SK-N-SH (cell line): ENCODE measurements around the gene GCA. TPM values are rescaled to one million over a fixed set of nuclear protein-coding genes. Genes with fewer than 3 reads are reported as not detected.

Source experiments
- CTCF ChIA-PET: fragments of 300-600, 350-600 bp; formaldehyde crosslinking; extraction: SDS; loops from one replicate; lab custom pipeline; 2021; lab: Yijun Ruan, JAX
- POLR2A ChIA-PET: fragments of 350-600 bp; sonication (Branson Sonifier 250); formaldehyde crosslinking; extraction: SDS; loops from one replicate; lab custom pipeline; 2020; ENCODE audit warnings: antibody characterized with exemption, inconsistent platforms; lab: Yijun Ruan, JAX
- DNase-seq: peaks from one replicate; pipeline ENCODE4 v3.0.0; 2012
- H2AFZ ChIP-seq: fragments of 200-600 bp; sonication (generic); 2 replicates; pipeline ENCODE4 v1.8.1; 2016; ENCODE audit warnings: antibody characterized with exemption, mild to moderate bottlenecking, low read depth
- H3F3A ChIP-seq: fragments of 200-600 bp; sonication (generic); replicated peaks from 2 replicates; pipeline ENCODE3; 2016; ENCODE audit warnings: antibody characterized with exemption, mild to moderate bottlenecking; ENCODE audit not compliant: insufficient read depth
- H3K27ac ChIP-seq, 2 experiments: fragments of 200-500 bp in 1 of 2; fragments of 200-600 bp in 1 of 2; sonication (Bioruptor generic) in 1 of 2; sonication (generic), shearing (Covaris generic) in 1 of 2; 2 replicates each; pipeline versions ENCODE4 v1.5.1 to v1.6.1; 2014 to 2016; ENCODE audit warnings: low read depth in 2 of 2, inconsistent platforms in 1 of 2, low read length in 1 of 2, mild to moderate bottlenecking in 1 of 2, mixed read lengths in 1 of 2
- H3K27me3 ChIP-seq: fragments of 200-600 bp; sonication (generic), shearing (Covaris generic); 2 replicates; pipeline ENCODE4 v1.6.1; 2016; ENCODE audit warnings: mixed run types; ENCODE audit not compliant: insufficient read depth
- H3K36me3 ChIP-seq, 2 experiments: fragments of 200-500 bp in 1 of 2; fragments of 200-600 bp in 1 of 2; sonication (Bioruptor generic) in 1 of 2; sonication (generic) in 1 of 2; replicated peaks in 1 of 2; 2 replicates each; pipeline versions ENCODE3 to v1.5.1; 2014 to 2016; ENCODE audit warnings: low read length in 1 of 2, mild to moderate bottlenecking in 1 of 2; ENCODE audit not compliant: insufficient read depth in 2 of 2, control insufficient read depth in 1 of 2
- H3K4me1 ChIP-seq, 2 experiments: fragments of 200-500 bp in 1 of 2; fragments of 200-600 bp in 1 of 2; sonication (Bioruptor generic) in 1 of 2; sonication (generic), shearing (Covaris generic) in 1 of 2; 2 replicates each; pipeline versions ENCODE4 v1.5.1 to v1.6.1; 2014 to 2016; ENCODE audit warnings: low read depth in 1 of 2, low read length in 1 of 2, mixed run types in 1 of 2; ENCODE audit not compliant: insufficient read depth in 2 of 2, control insufficient read depth in 1 of 2
- H3K4me2 ChIP-seq: fragments of 200-600 bp; sonication (generic), shearing (Covaris generic); 2 replicates; pipeline ENCODE4 v1.6.1; 2017; ENCODE audit warnings: mixed run types
- H3K4me3 ChIP-seq, 2 experiments: fragments of 200-500 bp in 1 of 2; fragments of 200-600 bp in 1 of 2; sonication (Bioruptor generic) in 1 of 2; sonication (generic), shearing (Covaris generic) in 1 of 2; 2 replicates each; pipeline versions ENCODE4 v1.5.1 to v1.8.1; 2014 to 2016; ENCODE audit warnings: low read depth in 2 of 2, inconsistent platforms in 1 of 2, low read length in 1 of 2, mild to moderate bottlenecking in 1 of 2, mixed read lengths in 1 of 2, moderate library complexity in 1 of 2
- H3K79me2 ChIP-seq: fragments of 200-600 bp; sonication (generic); 2 replicates; pipeline ENCODE4 v1.8.1; 2017; ENCODE audit warnings: mild to moderate bottlenecking; ENCODE audit not compliant: insufficient read depth
- H3K9ac ChIP-seq: fragments of 200-600 bp; sonication (generic); 2 replicates; pipeline ENCODE4 v1.6.1; 2017; ENCODE audit warnings: mixed run types
- H3K9me2 ChIP-seq: fragments of 200-600 bp; sonication (generic); 2 replicates; pipeline ENCODE4 v1.6.1; 2017; ENCODE audit warnings: mixed run types
- H3K9me3 ChIP-seq: fragments of 200-600 bp; sonication (generic); 2 replicates; pipeline ENCODE4 v1.6.1; 2017; ENCODE audit warnings: mixed run types, mild to moderate bottlenecking, moderate library complexity
- H4K20me1 ChIP-seq: fragments of 200-600 bp; sonication (generic); 2 replicates; pipeline ENCODE4 v1.6.1; 2017; ENCODE audit warnings: mild to moderate bottlenecking, mixed run types; ENCODE audit not compliant: insufficient read depth
- CHD2 ChIP-seq: fragments of 150-350 bp; IDR thresholded peaks from 2 replicates; pipeline ENCODE4 v1.6.1; 2018; ENCODE audit warnings: low read length; ENCODE audit not compliant: partially characterized antibody
- ELF1 ChIP-seq: IDR thresholded peaks from 2 replicates; pipeline ENCODE4 v1.4.0; 2012
- EZH2phosphoT487 ChIP-seq: fragments of 200-600 bp; sonication (generic); IDR thresholded peaks from 2 replicates; pipeline ENCODE4 v1.6.1; 2017; ENCODE audit warnings: low read depth, mixed run types, mild to moderate bottlenecking, antibody characterized with exemption, moderate library complexity, borderline replicate concordance
- FOXM1 ChIP-seq: IDR thresholded peaks from 2 replicates; pipeline ENCODE4 v1.4.0; 2012; ENCODE audit warnings: low read depth, mild to moderate bottlenecking
- GABPA ChIP-seq: IDR thresholded peaks from 2 replicates; pipeline ENCODE4 v1.4.0; 2012; ENCODE audit warnings: low read depth, mild to moderate bottlenecking
- JUND ChIP-seq: IDR thresholded peaks from 2 replicates; pipeline ENCODE4 v1.4.0; 2012
- NRF1 ChIP-seq: IDR thresholded peaks from 2 replicates; pipeline ENCODE4 v1.6.1; 2012; ENCODE audit warnings: low read depth, mild to moderate bottlenecking, low read length
- RAD21 ChIP-seq: IDR thresholded peaks from 2 replicates; pipeline ENCODE4 v1.6.1; 2012; ENCODE audit warnings: mild to moderate bottlenecking, low read length
- RXRA ChIP-seq: IDR thresholded peaks from 2 replicates; pipeline ENCODE4 v1.4.0; 2012; ENCODE audit warnings: low read depth, mild to moderate bottlenecking, borderline replicate concordance
- SIN3A ChIP-seq: IDR thresholded peaks from 2 replicates; pipeline ENCODE4 v1.6.1; 2012; ENCODE audit warnings: low read depth, mild to moderate bottlenecking, low read length, moderate library complexity, borderline replicate concordance
- SMC3 ChIP-seq: IDR thresholded peaks from 2 replicates; pipeline ENCODE4 v1.6.1; 2012; ENCODE audit warnings: low read depth, low read length, improper control_type of control experiment
- TAF1 ChIP-seq: IDR thresholded peaks from 2 replicates; pipeline ENCODE4 v1.6.1; 2012; ENCODE audit warnings: low read depth, mild to moderate bottlenecking, low read length, moderate library complexity, borderline replicate concordance
- TEAD4 ChIP-seq: IDR thresholded peaks from 2 replicates; pipeline ENCODE4 v1.4.0; 2012; ENCODE audit warnings: mild to moderate bottlenecking, borderline replicate concordance; ENCODE audit not compliant: insufficient read depth
- YY1 ChIP-seq: IDR thresholded peaks from 2 replicates; pipeline ENCODE4 v1.4.0; 2012; ENCODE audit warnings: low read depth, mild to moderate bottlenecking
- WGBS: methylation state at CpG from one replicate; pipeline ENCODE4 v1.1.6; 2017; ENCODE audit warnings: low lambda C conversion rate; 5-methylcytosine and 5-hydroxymethylcytosine counted together
- polyA plus RNA-seq, 3 experiments: library from polyadenylated mRNA; depleted of rRNA; stranded (reverse); fragments of >200 nt; gene quantifications; 2 replicates each; pipeline ENCODE4 v1.2.3, GENCODE V29; 2012
- TF ChIP-seq, protein P1 (sequence below): fragments of 200-600 bp; sonication (generic); IDR thresholded peaks from 2 replicates; pipeline ENCODE4 v1.6.1; 2017; ENCODE audit warnings: antibody characterized with exemption, mild to moderate bottlenecking, moderate library complexity
- TF ChIP-seq, protein P2 (sequence below): IDR thresholded peaks from 2 replicates; pipeline ENCODE4 v1.4.0; 2012; ENCODE audit warnings: low read depth

GCA gene
- polyA plus RNA-seq, 1 of the 3 experiments (the other 2 are of a cell fraction) = 12.2 TPM

DNA sequence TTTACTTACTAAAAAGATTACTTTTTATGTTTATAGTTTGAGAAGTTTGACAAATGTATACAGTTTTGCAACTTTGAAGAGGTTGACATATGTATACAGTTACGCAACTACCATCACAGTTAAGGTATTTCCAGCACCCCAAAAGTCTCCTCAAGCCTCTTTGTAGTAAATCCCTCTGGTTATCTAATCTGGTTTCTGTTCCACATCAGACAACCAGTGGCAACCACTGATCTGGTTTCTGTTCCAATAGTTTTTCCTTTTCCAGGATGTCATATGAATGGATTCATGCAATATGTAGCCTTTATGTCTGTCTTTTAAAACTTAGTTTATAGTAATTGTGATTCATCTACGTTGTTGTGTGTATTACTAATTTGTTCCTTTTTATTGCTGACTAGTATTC, 48.9 kb upstream of the GCA start (continued):
- TF ChIP-seq TAF1 = no peak
- TF ChIP-seq GABPA = no peak
- TF ChIP-seq RXRA = no peak
- no peak for TF ChIP-seq TEAD4
- TF ChIP-seq JUND = no peak
- TF ChIP-seq EZH2phosphoT487 = no peak
- no peak for TF ChIP-seq YY1

DNA sequence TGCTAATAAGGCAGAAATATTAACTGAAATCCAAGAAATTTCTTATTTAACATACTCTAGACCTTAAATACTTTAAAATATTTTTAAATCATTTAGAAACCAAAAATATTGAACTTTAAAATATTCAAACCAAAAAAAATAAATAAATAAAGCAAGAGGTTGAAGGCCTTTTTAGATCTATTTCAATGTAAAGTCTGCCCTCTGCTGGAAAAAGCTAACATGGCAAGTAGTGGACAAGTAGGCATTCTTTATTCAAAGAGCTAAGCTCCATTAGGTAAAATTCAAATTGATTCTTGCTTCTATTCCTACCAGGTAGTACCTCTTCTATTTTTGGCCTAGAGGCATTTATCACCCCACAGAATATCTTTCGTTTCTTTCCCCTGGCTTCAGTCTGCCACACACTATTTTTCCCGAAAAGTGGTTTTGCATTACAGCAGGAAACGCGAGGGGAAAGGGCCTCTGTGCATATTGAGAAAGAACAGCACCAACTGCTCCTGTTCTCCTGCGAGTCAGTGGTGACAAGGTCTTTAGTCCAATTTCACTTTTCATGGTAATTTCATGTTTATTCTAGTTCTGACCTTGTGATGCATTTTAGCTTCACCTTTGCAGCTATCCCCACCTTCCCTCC, 45.9 kb upstream of the GCA start:
- peaks cover 0 to 7% of the 10 kb centered on the region in 2 experiments; a peak in 2 of 4 replicates for H3K4me1 ChIP-seq
- no peak overlapping the region for H3K9ac ChIP-seq
- H3K4me3 ChIP-seq = no peak overlapping the region; a peak in 1 of 4 replicates
- no peaks in the 10 kb centered on the region for H4K20me1 ChIP-seq
- peak; percentile 32 for DNase-seq
- H3K27me3 ChIP-seq = no peaks in the 10 kb centered on the region
- H3K9me2 ChIP-seq = no peaks in the 10 kb centered on the region
- ChIA-PET CTCF (interaction anchor here (0.6 to 9.4 kb wide), 43 partner anchors 8 to 1047 kb away, joined by 3 to 104 read pairs (median 4); partner anchors contain the start of gene IFIH1), POLR2A (no interaction called here)
- H3K27ac ChIP-seq = no peak overlapping the region
- H3K79me2 ChIP-seq = no peaks in the 10 kb centered on the region
- no peaks in the 10 kb centered on the region for H3K9me3 ChIP-seq
- no peak overlapping the region for H2AFZ ChIP-seq
- 60% methylated on average over 5 of the region's 5 CpGs for WGBS
- H3K36me3 ChIP-seq = no peaks in the 10 kb centered on the region
- H3F3A ChIP-seq = peaks cover 7% of the 10 kb centered on the region
- TF ChIP-seq, protein P1, sequence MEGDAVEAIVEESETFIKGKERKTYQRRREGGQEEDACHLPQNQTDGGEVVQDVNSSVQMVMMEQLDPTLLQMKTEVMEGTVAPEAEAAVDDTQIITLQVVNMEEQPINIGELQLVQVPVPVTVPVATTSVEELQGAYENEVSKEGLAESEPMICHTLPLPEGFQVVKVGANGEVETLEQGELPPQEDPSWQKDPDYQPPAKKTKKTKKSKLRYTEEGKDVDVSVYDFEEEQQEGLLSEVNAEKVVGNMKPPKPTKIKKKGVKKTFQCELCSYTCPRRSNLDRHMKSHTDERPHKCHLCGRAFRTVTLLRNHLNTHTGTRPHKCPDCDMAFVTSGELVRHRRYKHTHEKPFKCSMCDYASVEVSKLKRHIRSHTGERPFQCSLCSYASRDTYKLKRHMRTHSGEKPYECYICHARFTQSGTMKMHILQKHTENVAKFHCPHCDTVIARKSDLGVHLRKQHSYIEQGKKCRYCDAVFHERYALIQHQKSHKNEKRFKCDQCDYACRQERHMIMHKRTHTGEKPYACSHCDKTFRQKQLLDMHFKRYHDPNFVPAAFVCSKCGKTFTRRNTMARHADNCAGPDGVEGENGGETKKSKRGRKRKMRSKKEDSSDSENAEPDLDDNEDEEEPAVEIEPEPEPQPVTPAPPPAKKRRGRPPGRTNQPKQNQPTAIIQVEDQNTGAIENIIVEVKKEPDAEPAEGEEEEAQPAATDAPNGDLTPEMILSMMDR = peak; percentile 86
- TF ChIP-seq SMC3 = peak; percentile 64
- peak; percentile 85 for TF ChIP-seq RAD21
- TF ChIP-seq FOXM1 = no peak
- no peak for TF ChIP-seq GABPA
- TF ChIP-seq NRF1 = no peak
- TF ChIP-seq, protein P2, sequence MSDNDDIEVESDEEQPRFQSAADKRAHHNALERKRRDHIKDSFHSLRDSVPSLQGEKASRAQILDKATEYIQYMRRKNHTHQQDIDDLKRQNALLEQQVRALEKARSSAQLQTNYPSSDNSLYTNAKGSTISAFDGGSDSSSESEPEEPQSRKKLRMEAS = no peak
- H3K4me2 ChIP-seq = no peak overlapping the region

DNA sequence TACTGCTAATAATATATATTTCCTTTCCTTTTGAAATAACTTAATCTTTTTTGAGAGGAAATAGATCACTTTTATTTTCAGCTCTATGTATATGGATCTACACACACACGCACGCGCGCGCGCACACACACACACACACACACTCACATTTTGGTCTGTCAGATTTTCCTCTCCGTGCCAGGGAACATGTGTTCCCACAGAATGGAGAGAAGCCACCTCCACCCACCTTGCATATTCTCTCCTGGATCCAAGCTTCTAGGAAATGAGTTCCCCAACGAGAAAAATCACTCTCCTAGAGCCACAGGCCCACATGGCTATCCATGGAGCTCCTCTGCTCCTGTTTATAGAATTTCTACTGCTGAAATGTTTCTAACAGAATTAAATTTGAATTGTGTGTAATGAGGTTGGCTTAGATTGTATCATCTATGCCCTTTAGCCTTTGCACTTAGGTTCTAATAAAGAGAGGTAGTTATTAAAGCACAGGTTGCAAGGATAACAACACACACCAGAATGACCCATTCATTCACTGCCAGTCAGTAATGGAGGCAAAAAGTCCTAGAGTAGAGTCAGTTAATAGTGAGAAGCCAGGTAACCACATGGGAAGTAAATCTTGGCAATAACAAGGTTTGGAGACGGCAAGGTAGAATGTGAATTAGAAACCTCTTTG, 45.1 kb upstream of the GCA start:
- H2AFZ ChIP-seq = no peak overlapping the region
- ChIA-PET CTCF (interaction anchor here (0.6 to 9.4 kb wide), 33 partner anchors 7 to 712 kb away, joined by 3 to 104 read pairs (median 4); partner anchors contain the start of gene IFIH1), POLR2A (no interaction called here)
- no peaks in the 10 kb centered on the region for H3K36me3 ChIP-seq
- no peaks in the 10 kb centered on the region for H3K79me2 ChIP-seq
- no peaks in the 10 kb centered on the region for H3K9me2 ChIP-seq
- H3K27me3 ChIP-seq = no peaks in the 10 kb centered on the region
- no peaks in the 10 kb centered on the region for H4K20me1 ChIP-seq
- TF ChIP-seq, protein P2 = no peak
- no peak for TF ChIP-seq TEAD4
- no peak for TF ChIP-seq SIN3A
- no peak for TF ChIP-seq CHD2
- no peak for TF ChIP-seq ELF1
- no peak overlapping the region for H3K4me2 ChIP-seq
- H3F3A ChIP-seq = peaks cover 1% of the 10 kb centered on the region
- no peak overlapping the region for H3K4me3 ChIP-seq
- no peaks in the 10 kb centered on the region for H3K9me3 ChIP-seq
- 88% methylated on average over 9 of the region's 9 CpGs for WGBS
- H3K4me1 ChIP-seq = peaks cover 0 to 1% of the 10 kb centered on the region in 2 experiments; a peak in 2 of 4 replicates
- no peak for DNase-seq
- H3K27ac ChIP-seq = no peak overlapping the region
- no peak overlapping the region for H3K9ac ChIP-seq
